GM11168 (cell line): ENCODE measurements around the gene ITCH.

Experiments
- in situ Hi-C: fragments of 300-500 bp; cut with MboI; formaldehyde crosslinking; loops from one replicate; pipeline ENCODE4 v1.12.0; 2022; ENCODE audit warnings: low sequenced_read_pairs; ENCODE audit not compliant: unreplicated experiment

ITCH gene

DNA sequence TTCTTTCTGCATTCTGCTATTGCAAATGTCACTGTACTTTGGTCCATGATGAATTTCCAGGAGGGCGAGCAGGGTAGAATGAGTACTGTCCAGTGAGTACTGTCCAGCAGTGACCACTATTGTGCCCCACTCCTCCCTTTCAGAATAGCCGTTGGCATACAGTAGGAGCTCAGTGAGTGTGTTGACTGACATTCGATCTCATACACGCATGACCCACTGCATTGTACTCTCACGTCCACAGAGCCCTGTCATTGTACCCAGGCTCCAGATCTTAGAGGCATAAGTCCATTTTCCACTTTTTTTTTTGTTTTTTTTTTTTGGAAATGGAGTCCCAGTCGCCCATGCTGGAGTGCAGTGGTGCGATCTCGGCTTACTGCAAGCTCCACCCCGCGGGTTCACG lies 161.4 kb downstream of the ITCH start:
- in situ Hi-C loops: no loop called here

GRCh38 chr20:34525342-34525708 lies 162.3 kb downstream of the ITCH start:
- in situ Hi-C loops: no loop called here

- in situ Hi-C loops: no loop called here
Observed at GRCh38 chr20:34525709-34526416, 162.8 kb downstream of the ITCH start.

DNA sequence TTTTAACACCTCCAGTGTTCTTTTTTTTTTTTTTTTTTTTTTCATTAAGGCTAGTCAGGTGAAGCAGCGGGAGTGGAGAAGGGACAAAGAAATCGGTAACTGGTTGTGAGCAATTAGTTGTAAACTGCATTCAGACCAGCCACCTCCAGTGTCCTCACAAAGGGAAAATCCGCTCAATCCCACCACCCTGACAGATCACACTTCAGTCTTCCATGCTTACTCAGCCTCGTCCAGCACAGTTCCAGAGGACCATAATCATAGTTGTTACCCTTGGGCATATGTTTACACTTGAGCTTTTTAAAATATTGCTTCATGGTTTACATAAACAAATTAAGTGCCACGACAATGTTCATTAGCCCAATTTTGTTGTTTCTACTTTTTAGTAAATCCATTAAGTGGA lies 163.4 kb downstream of the ITCH start:
- in situ Hi-C loops: no loop called here

GRCh38 chr20:34527016-34527415 lies 163.9 kb downstream of the ITCH start:
- in situ Hi-C loops: no loop called here

GRCh38 chr20:34528921-34529297 lies 165.8 kb downstream of the ITCH start:
- in situ Hi-C loops: no loop called here

DNA sequence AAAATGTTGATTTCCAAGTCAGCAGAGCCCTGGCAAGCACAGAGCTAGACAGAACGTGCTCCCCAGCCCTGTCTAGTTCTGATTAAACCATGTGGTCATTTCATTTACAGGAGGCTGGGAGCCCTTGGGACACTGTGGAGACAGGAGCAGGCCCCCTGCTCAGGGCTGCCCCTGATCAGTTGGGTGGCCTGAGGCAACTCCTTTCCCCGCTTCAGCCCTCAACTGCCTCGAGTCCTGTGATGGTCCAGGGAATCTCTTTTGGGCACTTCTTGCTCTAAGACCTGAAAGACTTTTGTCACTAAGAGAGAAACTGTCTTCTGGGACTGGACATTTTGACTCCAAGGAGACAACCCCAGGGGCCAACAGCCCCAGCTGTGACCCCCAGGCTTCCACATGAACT lies 166.7 kb downstream of the ITCH start:
- in situ Hi-C loops: loop anchor here (10.0 kb wide), 1 partner anchor 235 kb away; no protein-coding TSS in a partner anchor

DNA sequence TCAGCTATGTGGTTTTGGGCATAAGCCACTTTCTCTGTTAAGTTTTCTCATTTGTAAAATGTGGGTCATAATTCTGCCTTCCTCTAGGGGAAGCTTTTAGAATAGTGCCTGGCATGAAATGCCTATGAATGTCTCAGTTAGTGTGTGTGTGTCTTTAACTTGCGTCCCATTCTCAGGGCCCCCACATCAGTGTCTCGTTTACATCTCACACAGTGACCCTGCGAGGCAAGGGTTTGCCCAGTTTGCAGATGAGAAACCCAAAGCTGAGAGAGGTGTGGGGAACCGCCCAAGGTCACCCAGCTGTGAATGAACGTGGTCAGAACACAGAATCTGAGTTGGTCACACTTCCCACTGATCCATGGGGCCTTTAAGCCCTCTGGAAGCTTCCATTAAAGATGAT lies 167.3 kb downstream of the ITCH start:
- in situ Hi-C loops: loop anchor here (10.0 kb wide), 1 partner anchor 234 kb away; no protein-coding TSS in a partner anchor

DNA sequence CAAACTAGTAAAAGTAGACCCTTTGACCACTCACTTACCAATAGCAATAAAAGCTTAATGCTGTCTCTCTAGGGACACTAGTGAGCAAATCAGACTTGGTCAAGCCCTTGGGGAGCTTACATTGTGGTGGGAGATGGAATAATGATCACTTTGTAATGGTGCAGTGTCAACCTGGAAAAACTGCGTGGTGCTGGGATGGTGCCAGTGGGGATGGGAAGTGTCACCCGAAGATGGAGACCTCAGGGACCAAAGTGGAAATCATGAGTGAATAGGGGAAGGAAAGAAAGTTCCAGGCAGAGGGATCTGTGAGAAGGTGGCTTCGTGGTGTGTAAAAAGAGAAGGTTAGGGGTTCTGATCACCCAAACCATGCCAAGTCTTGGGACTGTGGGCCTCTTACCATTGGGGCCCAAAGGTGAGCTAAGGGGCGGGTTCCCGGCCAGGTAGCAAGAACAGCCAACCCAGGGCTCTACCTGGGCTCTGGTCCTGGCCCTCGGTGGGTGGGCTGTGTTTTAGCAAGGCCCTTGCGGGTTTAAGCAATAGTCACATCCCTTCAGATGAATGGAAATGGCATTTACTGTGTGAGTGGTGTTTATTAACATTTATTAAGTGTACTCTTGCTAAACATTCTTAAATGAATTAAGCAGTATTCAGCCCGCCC lies 168.7 kb downstream of the ITCH start:
- in situ Hi-C loops: loop anchor here (10.0 kb wide), 1 partner anchor 233 kb away; no protein-coding TSS in a partner anchor

- in situ Hi-C loops: loop anchor here (10.0 kb wide), 1 partner anchor 232 kb away; no protein-coding TSS in a partner anchor
Observed at GRCh38 chr20:34532320-34532719, 169.2 kb downstream of the ITCH start.

- in situ Hi-C loops: loop anchor here (10.0 kb wide), 1 partner anchor 232 kb away; no protein-coding TSS in a partner anchor
Observed at GRCh38 chr20:34532756-34533155, 169.7 kb downstream of the ITCH start.

DNA sequence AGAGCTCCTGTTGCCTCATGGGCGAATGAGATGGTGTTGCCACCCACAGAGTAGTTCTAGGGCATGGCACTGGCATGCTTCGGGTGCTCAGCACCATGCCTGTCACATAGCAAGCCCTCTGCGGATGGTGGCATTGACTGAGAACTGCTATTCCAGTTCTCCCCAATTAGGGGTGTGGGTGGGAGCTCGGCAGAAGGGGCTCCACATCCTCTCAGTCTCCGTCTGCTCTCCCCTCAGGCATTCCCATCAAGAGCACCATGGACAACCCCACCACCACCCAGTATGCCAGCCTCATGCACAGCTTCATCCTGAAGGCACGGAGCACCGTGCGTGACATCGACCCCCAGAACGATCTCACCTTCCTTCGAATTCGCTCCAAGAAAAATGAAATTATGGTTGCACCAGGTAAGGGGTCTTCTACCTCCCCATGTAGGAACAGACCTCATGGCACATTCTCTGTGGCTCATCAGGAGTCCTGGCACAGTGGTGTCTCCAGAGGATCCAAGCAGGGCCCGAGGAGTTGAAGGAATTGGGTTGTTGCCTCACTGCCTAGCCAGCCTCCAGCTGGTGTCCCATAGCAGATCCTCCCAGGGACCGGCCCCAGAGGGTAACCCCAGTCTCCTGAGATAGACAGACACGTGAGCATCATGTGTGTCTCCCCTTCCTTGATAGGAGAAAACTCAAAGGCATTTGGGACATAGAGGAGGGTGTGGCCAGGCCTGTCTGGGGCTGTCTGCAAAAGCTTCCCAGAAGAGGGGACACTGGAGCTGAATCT lies 171.5 kb downstream of the ITCH start:
- in situ Hi-C loops: loop anchor here (10.0 kb wide), 1 partner anchor 230 kb away; no protein-coding TSS in a partner anchor

GRCh38 chr20:34535301-34535840 lies 172.3 kb downstream of the ITCH start:
- in situ Hi-C loops: loop anchor here (10.0 kb wide), 1 partner anchor 229 kb away; no protein-coding TSS in a partner anchor

DNA sequence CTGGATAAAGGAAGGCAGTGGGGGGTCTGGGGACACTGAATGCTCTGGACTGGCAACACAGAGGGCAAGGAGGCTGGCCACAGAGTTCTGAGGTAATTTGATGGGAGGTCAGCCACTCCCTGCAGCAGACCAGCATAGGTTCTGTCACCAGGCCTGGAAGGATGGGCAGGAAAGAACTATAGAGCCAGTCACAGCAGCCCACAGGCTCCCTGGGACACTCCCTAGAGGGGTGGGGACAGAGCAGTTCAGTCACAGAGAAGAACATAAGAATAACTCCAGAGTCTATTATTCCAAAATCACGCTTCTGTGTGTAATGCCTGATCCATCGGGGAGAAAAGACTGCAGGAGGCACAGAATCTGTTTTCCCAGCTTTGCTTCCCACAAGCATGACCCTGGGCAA lies 172.8 kb downstream of the ITCH start:
- in situ Hi-C loops: loop anchor here (10.0 kb wide), 1 partner anchor 229 kb away; no protein-coding TSS in a partner anchor

DNA sequence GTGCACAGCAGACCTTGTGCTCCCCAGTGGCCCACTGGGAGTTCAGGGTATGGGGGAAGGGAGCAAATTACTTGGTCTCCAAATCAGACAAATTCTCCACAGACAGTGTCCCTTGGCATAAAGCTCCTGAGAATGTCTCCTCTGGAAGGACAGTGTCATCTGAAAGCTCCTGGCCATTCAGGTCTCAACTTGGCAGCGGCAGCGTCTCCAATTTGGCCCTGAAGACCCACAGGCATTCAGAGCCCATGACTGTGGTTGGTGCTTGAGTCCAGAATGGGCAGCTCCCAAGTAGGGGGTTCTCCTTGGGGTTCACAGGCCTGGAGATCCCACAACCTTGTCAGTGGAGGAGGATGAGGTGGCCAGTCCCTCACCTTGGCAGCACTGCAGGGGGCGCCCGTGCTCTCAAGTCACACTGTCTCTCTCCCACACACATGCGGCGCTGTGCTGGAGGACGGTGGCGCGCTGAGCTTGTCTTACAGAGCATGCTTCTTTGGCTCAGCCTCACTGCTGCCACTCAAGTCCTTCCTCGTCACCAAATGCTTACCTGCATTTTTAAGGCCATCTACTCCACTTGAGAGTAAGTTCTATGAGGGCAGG lies 173.8 kb downstream of the ITCH start:
- in situ Hi-C loops: loop anchor here (10.0 kb wide), 1 partner anchor 228 kb away; no protein-coding TSS in a partner anchor

DNA sequence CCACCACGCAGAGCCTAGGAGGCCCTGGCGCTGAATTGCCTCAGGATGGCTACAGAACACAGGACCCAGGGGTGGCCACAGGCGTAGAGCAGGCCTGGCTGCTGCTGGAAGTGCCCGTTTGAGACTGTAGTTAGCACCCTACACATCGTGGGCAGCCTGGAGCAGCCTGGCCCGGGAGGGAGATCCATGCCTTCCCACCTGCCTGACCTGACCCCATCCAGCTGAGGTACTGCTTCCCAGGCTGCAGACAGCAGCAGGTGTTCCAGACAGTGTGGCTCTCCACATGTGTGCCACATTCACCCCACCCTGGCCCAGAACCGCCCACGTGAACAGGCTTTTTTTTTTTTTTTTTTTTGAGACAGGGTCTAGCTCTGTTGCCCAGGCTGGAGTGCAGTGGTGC lies 174.6 kb downstream of the ITCH start:
- in situ Hi-C loops: loop anchor here (10.0 kb wide), 1 partner anchor 227 kb away; no protein-coding TSS in a partner anchor

GRCh38 chr20:34538671-34539123 lies 175.6 kb downstream of the ITCH start:
- in situ Hi-C loops: loop anchor here (10.0 kb wide), 1 partner anchor 226 kb away; no protein-coding TSS in a partner anchor

- in situ Hi-C loops: loop anchor here (10.0 kb wide), 1 partner anchor 225 kb away; no protein-coding TSS in a partner anchor
Observed at GRCh38 chr20:34539756-34540155, 176.7 kb downstream of the ITCH start.

DNA sequence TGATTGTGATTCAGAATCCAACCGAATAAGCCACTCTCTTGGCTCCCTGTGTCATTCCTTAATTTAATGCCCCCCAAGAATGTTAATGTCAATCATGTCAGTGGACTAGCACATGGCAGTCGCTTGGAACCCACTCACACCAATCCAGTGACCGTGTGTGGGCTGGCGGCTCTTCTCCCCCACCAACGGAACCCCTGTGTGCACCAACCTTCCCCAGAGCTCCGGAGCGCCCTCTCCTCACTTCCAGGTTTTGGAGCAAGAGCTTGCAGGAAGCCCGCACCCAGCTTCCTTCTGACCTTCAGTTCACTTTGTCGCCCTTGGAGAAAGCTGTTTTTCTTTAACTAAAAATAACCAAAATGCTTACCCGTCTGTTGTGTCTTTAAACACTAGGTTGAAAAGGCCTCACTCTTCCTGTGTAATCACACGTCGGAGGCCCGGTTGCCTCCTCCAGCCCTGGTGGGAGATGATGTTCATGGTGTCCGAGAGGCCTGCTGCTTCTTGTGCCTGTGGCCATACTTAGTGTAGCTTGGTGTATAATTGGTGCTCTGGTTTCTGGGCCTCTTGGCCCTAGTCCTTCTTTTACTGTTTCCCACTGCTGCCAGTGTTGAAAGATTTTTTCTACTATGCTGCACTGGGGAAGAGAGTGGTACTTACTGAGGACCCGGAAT lies 177.7 kb downstream of the ITCH start:
- in situ Hi-C loops: no loop called here
